Activated CD8-positive, alpha-beta T cell treated with anti-CD3 and anti-CD28 coated beads, Interleukin-2, amount 10 ng/mL, durations not matched to agents 7 days and 5 days (primary cell): Measurements from ENCODE around the gene PROX2. TPM values are rescaled to one million over a fixed set of nuclear protein-coding genes. Genes with fewer than 3 reads are reported as not detected.

Experiments used
- ATAC-seq: fragments of 150-1000 bp; cut with Tn5 transposase; one replicate; pipeline ENCODE4 v1.10.0; 2021; ENCODE audit warnings: moderate library complexity
- CTCF ChIA-PET: fragments of 350-600 bp; sonication (Branson Sonifier 250); formaldehyde crosslinking; loops from one replicate; lab custom pipeline; 2021; ENCODE audit warnings: antibody characterized with exemption; lab: Charles Lee
- POLR2A ChIA-PET: fragments of 350-600 bp; sonication (Branson Sonifier 250); formaldehyde crosslinking; loops from one replicate; lab custom pipeline; 2021; ENCODE audit warnings: antibody characterized with exemption; lab: Charles Lee
- DNase-seq: peaks from one replicate; pipeline ENCODE4 v3.0.0-alpha.2; 2020
- H3K27ac Mint-ChIP-seq: one replicate; pipeline ENCODE4 v1.8.0; 2021; ENCODE audit warnings: mild to moderate bottlenecking, mixed read lengths
- H3K27me3 Mint-ChIP-seq: one replicate; pipeline ENCODE4 v1.8.0; 2021; ENCODE audit warnings: low read depth, mixed read lengths
- H3K36me3 Mint-ChIP-seq: one replicate; pipeline ENCODE4 v1.8.0; 2021; ENCODE audit warnings: low read depth, mixed read lengths
- H3K4me1 Mint-ChIP-seq: one replicate; pipeline ENCODE4 v1.8.0; 2021; ENCODE audit warnings: low read depth, mixed read lengths
- H3K4me3 Mint-ChIP-seq: one replicate; pipeline ENCODE4 v1.8.0; 2021; ENCODE audit warnings: mild to moderate bottlenecking, mixed read lengths
- H3K9me3 Mint-ChIP-seq: one replicate; pipeline ENCODE4 v1.8.0; 2022; ENCODE audit warnings: mixed read lengths; ENCODE audit not compliant: insufficient read depth
- total RNA-seq, 2 experiments: library from RNA; stranded (reverse); gene quantifications; one replicate each; pipeline ENCODE4 v1.2.3, GENCODE V29; 2021

Gene PROX2
- total RNA-seq, 2 experiments from 2014 or later = 0.13 to 0.44 TPM

DNA sequence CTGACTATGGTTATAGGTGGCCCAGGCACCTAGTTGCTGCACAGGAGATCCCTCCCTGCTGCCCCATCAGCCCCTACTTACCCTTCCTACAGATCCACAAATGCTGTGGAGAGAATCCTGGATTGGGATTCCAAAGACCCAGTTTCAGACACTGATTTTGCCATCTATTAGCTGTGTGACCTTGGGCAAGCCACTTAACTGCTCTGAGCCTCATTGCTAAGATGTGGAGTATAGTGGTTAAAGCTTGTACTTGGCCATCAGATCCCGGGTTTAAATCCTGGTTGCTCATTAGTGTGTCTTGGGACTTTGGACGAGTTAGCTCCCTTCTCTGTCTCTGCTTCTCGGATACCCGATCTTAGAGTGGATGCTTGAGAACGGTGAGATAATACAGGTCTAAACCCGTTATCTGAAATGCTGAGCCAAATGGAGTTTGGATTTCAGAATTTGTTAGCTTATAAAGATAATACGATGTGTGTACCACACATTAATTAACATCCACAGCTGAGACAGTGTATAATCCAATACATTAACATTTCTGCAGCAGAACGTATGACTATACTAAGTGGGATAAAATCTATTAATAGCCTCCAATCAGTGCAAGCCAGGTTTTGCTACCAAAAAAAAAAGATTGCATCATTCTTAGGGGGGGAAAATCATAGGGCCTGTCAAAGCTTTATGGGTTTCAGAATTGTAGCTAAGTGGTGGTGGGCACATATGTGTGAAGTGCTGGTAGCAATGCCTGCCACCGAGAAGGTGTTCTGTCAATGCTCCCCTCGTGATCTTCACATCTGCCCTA is 16.0 kb downstream of the PROX2 start:
- no peak for DNase-seq
- Mint-ChIP-seq H3K9me3 (no peaks in the 10 kb centered on the region), H3K4me1 (peaks cover 10% of the 10 kb centered on the region), H3K27ac (no peak overlapping the region), H3K27me3 (no peaks in the 10 kb centered on the region), H3K4me3 (no peak overlapping the region), H3K36me3 (no peaks in the 10 kb centered on the region)
- no peak for ATAC-seq
- POLR2A ChIA-PET = interaction anchor here (0.6 to 5.8 kb wide), 4 partner anchors 15 to 434 kb away, joined by 3 to 31 read pairs (median 12); partner anchors contain the start of gene DLST
- CTCF ChIA-PET = interaction anchor here (1.0 to 15.6 kb wide), 32 partner anchors 11 to 286 kb away, joined by 3 to 552 read pairs (median 7); partner anchors contain the start of genes DLST, PGF, PROX2 and RPS6KL1

DNA sequence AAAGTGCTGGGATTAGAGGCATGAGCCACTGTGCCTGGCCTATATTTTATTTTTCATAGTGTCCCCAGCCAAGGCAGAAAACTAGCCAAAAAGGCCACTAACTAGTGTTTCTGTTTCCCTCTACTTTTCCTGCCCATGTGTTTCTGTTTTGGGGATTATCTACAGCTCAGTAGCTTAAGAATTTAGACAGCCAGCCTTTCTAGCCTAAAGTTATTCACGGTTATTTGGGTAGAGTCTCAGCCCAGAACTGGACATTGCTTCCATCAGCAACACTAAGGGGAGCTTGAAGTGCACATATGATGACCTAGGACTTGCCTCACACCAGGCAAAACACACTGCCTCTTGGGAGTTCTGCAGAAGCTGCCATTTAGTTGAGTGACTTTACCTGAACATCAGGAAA is 17.9 kb downstream of the PROX2 start:
- H3K27me3 Mint-ChIP-seq = no peaks in the 10 kb centered on the region
- DNase-seq (no peak), ATAC-seq (no peak)
- no peaks in the 10 kb centered on the region for H3K9me3 Mint-ChIP-seq
- H3K36me3 Mint-ChIP-seq = no peaks in the 10 kb centered on the region
- no peak overlapping the region for H3K27ac Mint-ChIP-seq
- no peak overlapping the region for H3K4me3 Mint-ChIP-seq
- ChIA-PET CTCF (interaction anchor here (0.6 to 15.6 kb wide), 10 partner anchors 9 to 249 kb away, joined by 3 to 552 read pairs (median 86); partner anchors contain the start of genes DLST, LTBP2 and PROX2), POLR2A (no interaction called here)
- H3K4me1 Mint-ChIP-seq = peaks cover 12% of the 10 kb centered on the region

DNA sequence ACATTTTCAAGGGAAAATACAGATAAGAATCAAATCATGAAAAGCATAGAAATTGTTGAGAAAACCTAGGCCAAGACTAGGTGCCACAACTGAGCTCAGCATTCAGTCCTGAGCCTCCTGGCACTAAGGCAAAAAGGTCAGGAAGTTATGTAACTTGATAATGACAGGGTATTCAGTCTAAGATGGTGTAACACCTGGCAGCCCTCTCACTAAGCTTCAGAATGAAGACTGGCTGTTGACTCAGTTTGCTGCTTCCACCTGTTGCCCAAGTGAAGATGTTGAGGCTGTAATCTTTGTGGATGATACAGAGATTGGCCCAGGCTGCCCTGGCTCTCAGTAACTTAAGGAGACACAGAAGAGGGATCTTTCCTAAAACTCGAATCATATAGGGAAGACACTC is 19.6 kb downstream of the PROX2 start:
- DNase-seq (no peak), ATAC-seq (no peak)
- H3K36me3 Mint-ChIP-seq = no peaks in the 10 kb centered on the region
- no peak overlapping the region for H3K27ac Mint-ChIP-seq
- POLR2A ChIA-PET = interaction anchor here (1.4 to 1.5 kb wide), 2 partner anchors 11 to 20 kb away, joined by 5 read pairs; partner anchors contain the start of gene PROX2
- H3K4me3 Mint-ChIP-seq = no peak overlapping the region
- CTCF ChIA-PET = interaction anchor here (1.1 to 15.6 kb wide), 8 partner anchors 10 to 232 kb away, joined by 3 to 552 read pairs (median 8); partner anchors contain the start of genes DLST and PROX2
- peaks cover 20% of the 10 kb centered on the region for H3K4me1 Mint-ChIP-seq
- no peaks in the 10 kb centered on the region for H3K27me3 Mint-ChIP-seq
- no peaks in the 10 kb centered on the region for H3K9me3 Mint-ChIP-seq

DNA sequence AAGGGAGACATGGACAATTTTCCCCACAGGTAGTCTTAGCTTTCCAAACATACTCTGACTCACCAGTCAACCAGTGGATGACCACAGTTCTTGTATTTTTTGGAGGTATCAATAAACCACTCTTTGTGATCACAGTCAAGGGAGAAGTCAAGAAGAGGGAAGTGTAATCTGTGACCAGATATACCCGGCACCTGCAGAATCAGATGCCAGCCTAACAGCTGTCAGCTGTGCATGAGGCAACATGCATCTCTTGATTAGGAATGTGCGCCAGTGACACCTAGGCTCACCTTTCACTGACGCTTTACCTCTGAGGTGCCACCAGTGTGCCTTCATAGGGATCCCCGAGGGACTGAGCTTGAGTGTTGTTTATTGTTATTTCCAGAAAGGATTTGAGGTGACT is 20.0 kb downstream of the PROX2 start:
- Mint-ChIP-seq H3K36me3 (no peaks in the 10 kb centered on the region), H3K4me1 (peaks cover 19% of the 10 kb centered on the region), H3K9me3 (no peaks in the 10 kb centered on the region), H3K4me3 (no peak overlapping the region), H3K27ac (no peak overlapping the region), H3K27me3 (no peaks in the 10 kb centered on the region)
- POLR2A ChIA-PET = interaction anchor here (1.4 to 1.5 kb wide), 2 partner anchors 11 to 20 kb away, joined by 5 read pairs; partner anchors contain the start of gene PROX2
- DNase-seq (no peak), ATAC-seq (no peak)
- CTCF ChIA-PET = interaction anchor here (1.1 to 15.6 kb wide), 8 partner anchors 10 to 232 kb away, joined by 3 to 552 read pairs (median 8); partner anchors contain the start of genes DLST and PROX2

DNA sequence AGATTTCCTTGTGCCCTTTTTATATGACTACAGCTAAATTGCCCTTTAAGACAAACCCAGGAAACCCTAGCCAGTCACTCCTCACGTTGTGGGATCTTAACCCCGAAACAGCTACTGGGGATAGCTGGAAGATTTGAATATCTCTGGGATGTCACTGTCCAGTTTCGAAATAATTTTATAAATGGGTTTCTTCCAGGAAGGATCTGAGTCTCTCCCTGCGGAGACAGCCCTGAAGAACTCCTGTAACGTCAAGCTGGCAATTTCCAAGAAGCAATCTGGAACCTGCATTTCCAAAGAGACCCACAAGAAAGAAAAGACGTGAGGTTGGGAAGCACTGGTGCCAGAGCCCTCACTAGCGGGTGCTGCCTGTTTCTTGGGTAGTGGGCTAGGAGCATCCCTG is 20.9 kb downstream of the PROX2 start:
- Mint-ChIP-seq H3K27me3 (no peaks in the 10 kb centered on the region), H3K9me3 (no peaks in the 10 kb centered on the region), H3K36me3 (no peaks in the 10 kb centered on the region), H3K4me1 (peaks cover 17% of the 10 kb centered on the region), H3K27ac (no peak overlapping the region), H3K4me3 (no peak overlapping the region)
- no peak for ATAC-seq
- CTCF ChIA-PET = interaction anchor here (1.3 to 15.6 kb wide), 9 partner anchors 9 to 246 kb away, joined by 4 to 552 read pairs (median 6); partner anchors contain the start of gene PROX2
- no peak for DNase-seq
- POLR2A ChIA-PET = interaction anchor here (0.8 to 1.4 kb wide), 2 partner anchors 12 to 50 kb away, joined by 3 to 5 read pairs; no protein-coding TSS in a partner anchor

DNA sequence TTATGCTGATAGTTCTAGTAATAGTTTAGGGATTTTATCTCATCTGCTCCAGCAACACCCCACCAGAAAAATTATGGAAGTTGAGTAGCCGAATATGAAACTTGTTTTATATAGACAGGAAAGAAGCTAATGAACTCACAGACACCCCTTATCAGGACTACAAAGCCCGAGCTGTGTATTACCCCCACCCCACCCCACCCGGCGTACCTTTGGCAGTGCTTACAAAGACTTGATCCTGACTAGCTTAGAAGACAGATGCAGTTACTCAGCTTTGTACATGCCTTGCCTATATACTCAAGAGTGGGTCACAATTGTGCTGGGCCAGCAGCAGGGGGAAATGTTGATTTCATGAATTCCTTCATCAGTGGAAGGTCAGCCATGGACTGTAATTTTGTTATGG is 22.4 kb downstream of the PROX2 start:
- Mint-ChIP-seq H3K4me3 (no peak overlapping the region), H3K9me3 (no peaks in the 10 kb centered on the region), H3K4me1 (peaks cover 18% of the 10 kb centered on the region), H3K27me3 (no peaks in the 10 kb centered on the region), H3K36me3 (no peaks in the 10 kb centered on the region), H3K27ac (no peak overlapping the region)
- DNase-seq = no peak
- ChIA-PET CTCF (interaction anchor here (0.6 to 15.6 kb wide), 12 partner anchors 6 to 441 kb away, joined by 3 to 552 read pairs (median 5); no protein-coding TSS in a partner anchor), POLR2A (no interaction called here)
- ATAC-seq = no peak

DNA sequence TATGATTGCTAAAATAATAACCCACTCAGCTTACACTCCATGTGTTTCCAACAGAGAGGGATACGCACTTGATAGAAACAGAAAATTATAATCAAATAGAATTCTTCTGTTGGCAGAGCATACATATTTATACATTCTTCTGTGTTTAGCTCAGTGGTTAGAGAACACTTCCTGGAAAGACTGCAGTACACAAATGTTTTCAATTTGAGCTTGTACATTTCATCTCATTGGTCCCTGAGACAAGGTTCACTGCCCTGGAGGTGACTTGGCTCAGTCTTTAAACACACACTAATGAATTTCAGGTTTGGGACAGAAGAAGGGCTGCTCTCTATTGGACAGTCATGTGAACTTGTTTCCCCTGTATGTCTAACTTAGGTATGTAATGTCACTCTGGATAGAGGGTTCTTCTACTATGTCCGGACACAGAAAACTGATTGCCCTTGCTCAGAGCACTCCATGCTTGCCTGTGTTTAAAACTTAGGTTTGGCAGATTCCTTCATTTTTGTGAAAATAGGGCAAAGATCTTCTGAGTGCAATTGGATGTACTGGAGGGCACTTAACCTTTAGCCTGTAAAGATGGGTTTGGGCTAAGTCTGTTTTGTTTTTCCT is 22.9 kb downstream of the PROX2 start:
- CTCF ChIA-PET = interaction anchor here (0.9 to 15.6 kb wide), 12 partner anchors 7 to 441 kb away, joined by 3 to 552 read pairs (median 5); no protein-coding TSS in a partner anchor
- Mint-ChIP-seq H3K27me3 (no peaks in the 10 kb centered on the region), H3K4me3 (no peak overlapping the region), H3K36me3 (no peaks in the 10 kb centered on the region), H3K27ac (no peak overlapping the region), H3K4me1 (peaks cover 18% of the 10 kb centered on the region), H3K9me3 (no peaks in the 10 kb centered on the region)
- DNase-seq (no peak), ATAC-seq (peak; percentile 49)
- POLR2A ChIA-PET = no interaction called here

DNA sequence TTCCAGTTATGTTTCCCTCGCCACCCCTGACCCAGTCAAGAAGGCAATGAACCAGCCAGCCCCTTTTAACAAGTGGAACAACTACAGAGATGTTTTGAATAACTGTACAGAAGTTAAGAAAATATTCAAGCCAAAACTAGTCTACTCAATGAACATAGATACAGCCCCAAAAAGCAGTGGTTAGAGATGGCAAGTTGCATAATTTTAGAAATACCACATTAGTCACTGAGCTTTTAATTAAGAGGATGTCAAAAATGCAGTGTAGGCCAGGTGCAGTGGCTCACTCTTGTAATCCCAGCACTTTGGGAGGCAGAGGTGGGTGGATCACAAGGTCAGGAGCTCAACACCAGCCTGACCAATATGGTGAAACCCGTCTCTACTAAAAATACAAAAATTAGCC is 27.2 kb downstream of the PROX2 start:
- Mint-ChIP-seq H3K27me3 (no peaks in the 10 kb centered on the region), H3K36me3 (peaks cover 3% of the 10 kb centered on the region), H3K27ac (no peak overlapping the region), H3K4me3 (no peak overlapping the region), H3K4me1 (peaks cover 17% of the 10 kb centered on the region), H3K9me3 (no peaks in the 10 kb centered on the region)
- CTCF ChIA-PET = interaction anchor here (1.1 to 9.0 kb wide), 4 partner anchors 11 to 240 kb away, joined by 3 to 87 read pairs (median 6); no protein-coding TSS in a partner anchor
- POLR2A ChIA-PET = interaction anchor here (1.3 to 2.1 kb wide), 2 partner anchors 12 to 15 kb away, joined by 3 to 6 read pairs; no protein-coding TSS in a partner anchor
- no peak for ATAC-seq
- DNase-seq = no peak

DNA sequence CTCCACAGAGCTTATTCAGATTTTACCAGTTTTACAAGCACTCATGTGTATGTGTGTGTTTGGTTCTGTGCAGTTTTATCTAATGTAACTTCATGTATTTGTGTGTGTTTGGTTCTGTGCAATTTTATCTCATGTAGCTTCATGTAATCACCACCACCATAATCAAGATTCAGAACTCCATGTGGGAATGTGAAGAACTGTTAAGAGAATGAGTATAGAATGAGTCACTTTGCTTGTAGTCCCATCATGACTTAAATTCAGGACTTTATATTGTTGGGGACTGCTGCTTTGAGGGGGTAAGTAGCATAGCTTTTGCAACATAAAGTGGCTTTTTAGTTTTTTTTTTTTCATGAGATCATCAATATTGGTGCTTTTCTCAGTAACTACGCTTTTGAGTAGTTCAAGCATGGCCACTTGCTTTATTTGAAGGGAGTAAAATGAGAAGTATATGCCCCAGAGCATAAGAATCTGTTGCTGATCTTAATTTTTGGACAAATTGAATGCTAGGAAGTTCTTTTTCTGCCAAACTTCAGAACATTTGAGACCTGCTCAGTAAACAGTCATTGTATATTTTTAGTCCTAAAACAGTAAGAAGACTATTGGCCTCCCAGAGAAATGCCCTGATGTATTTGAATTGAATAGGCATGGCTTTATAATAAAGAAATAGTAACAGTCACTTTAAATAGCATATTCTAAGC is 28.8 kb downstream of the PROX2 start:
- Mint-ChIP-seq H3K36me3 (peaks cover 3% of the 10 kb centered on the region), H3K27me3 (no peaks in the 10 kb centered on the region), H3K4me1 (peaks cover 8% of the 10 kb centered on the region), H3K4me3 (no peak overlapping the region), H3K9me3 (no peaks in the 10 kb centered on the region), H3K27ac (no peak overlapping the region)
- DNase-seq (no peak), ATAC-seq (no peak)
- ChIA-PET CTCF (interaction anchor here (1.0 to 9.0 kb wide), 6 partner anchors 9 to 235 kb away, joined by 4 to 87 read pairs (median 4); partner anchors contain the start of gene LTBP2), POLR2A (no interaction called here)

DNA sequence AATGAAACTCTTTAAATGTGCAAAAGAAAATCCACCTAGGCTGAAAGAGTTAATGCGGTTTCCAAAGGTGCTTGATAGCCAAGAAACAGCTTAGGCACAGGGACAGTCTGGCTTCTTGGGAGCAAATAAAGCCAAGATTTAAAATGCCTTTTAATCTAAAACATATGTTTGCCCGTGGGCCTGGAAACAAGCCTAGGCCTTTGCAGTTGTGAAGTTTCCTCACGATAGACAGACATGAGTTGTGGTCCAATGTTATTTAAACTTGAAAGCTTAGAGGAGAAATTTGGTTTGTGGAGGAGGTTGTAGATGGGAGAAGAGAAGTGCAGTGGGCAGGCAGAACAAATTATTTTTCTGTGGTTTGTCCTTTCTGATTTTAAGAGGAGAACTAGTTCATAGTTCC is 29.8 kb downstream of the PROX2 start:
- POLR2A ChIA-PET = no interaction called here
- peaks cover 18% of the 10 kb centered on the region for H3K4me1 Mint-ChIP-seq
- H3K27me3 Mint-ChIP-seq = no peaks in the 10 kb centered on the region
- no peaks in the 10 kb centered on the region for H3K9me3 Mint-ChIP-seq
- DNase-seq (no peak), ATAC-seq (no peak)
- peaks cover 5% of the 10 kb centered on the region for H3K36me3 Mint-ChIP-seq
- CTCF ChIA-PET = interaction anchor here (1.0 to 9.0 kb wide), 9 partner anchors 8 to 237 kb away, joined by 3 to 87 read pairs (median 4); partner anchors contain the start of gene LTBP2
- no peak overlapping the region for H3K27ac Mint-ChIP-seq
- no peak overlapping the region for H3K4me3 Mint-ChIP-seq

DNA sequence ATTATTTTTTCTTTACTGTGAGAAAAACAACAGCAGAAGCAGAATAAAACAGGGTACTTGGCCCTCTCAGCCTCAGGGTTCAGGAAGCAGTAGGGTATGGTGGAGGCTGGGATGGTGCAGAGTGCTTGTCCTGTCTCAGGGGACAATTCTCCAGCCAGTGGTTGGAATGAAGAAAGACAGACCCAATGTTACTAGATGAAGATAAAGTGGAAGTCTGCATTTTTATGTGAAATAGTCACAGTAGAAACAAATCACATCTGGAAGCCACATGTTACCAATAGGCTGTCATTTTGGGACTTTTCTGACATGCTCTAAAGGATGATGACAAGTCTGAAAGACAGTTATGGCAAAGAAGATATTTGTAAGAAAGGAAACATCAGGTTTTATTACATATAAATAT is 32.3 kb downstream of the PROX2 start:
- H3K27ac Mint-ChIP-seq = no peak overlapping the region
- DNase-seq = no peak
- H3K9me3 Mint-ChIP-seq = no peaks in the 10 kb centered on the region
- H3K4me3 Mint-ChIP-seq = no peak overlapping the region
- H3K27me3 Mint-ChIP-seq = no peaks in the 10 kb centered on the region
- peaks cover 17% of the 10 kb centered on the region for H3K36me3 Mint-ChIP-seq
- peaks cover 39% of the 10 kb centered on the region for H3K4me1 Mint-ChIP-seq
- no peak for ATAC-seq
- POLR2A ChIA-PET = interaction anchor here (0.8 kb wide), 1 partner anchor 39 kb away, joined by 4 read pairs; no protein-coding TSS in a partner anchor
- CTCF ChIA-PET = interaction anchor here (2.1 to 2.8 kb wide), 3 partner anchors 9 to 62 kb away, joined by 9 to 17 read pairs (median 11); no protein-coding TSS in a partner anchor
